GM12892 (cell line): ENCODE measurements around the gene HDHD2.
A peak's percentile ranks its signal among the peaks of the same experiment; 100 is the strongest.
"Not testable (repeated sequence)": the region's sequence is repeated elsewhere in the genome, so short reads cannot be mapped to it uniquely, and the experiment has no call there.

Source experiments
- DNase-seq: peaks from one replicate; pipeline ENCODE4 v3.0.0; 2011; ENCODE audit not compliant: insufficient read length
- FAIRE-seq: peaks from 2 replicates; lab custom pipeline; 2011; peaks lifted over from hg19 to GRCh38; lab: Jason Lieb, UNC
- POLR2A ChIP-seq: IDR thresholded peaks from 2 replicates; pipeline ENCODE4 v1.6.1; 2011; ENCODE audit warnings: low read depth, low read length, control low read depth
- POLR2AphosphoS5 ChIP-seq: IDR thresholded peaks from 2 replicates; pipeline ENCODE4 v1.6.1; 2011; ENCODE audit warnings: low read depth, low read length, control low read depth
- TAF1 ChIP-seq: IDR thresholded peaks from 2 replicates; pipeline ENCODE4 v1.6.1; 2011; ENCODE audit warnings: low read depth, mild to moderate bottlenecking, control low read depth, low read length, borderline replicate concordance

Gene HDHD2

DNA sequence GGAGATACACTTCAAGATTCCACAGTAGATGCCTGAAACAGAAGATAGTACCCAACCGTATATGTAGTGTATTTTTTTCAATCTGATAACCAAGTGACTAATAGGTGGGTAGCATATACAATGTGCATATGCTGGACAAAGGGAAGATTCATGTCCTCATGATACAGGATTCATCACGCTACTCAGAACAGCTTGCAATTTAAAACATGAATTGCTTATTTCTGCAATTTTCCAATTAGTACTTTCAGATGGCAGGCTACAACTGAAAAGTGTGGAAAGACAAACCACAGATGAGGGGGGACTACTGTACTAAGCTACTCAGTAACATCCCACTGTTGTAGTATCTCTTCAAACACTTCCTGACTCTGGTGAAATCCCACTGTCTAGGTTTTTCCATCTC, 22.2 kb upstream of the HDHD2 start:
- TF ChIP-seq TAF1: no peak
- TF ChIP-seq POLR2A: no peak
- TF ChIP-seq POLR2AphosphoS5: no peak
- FAIRE-seq (peak; percentile 33), DNase-seq (no peak)

DNA sequence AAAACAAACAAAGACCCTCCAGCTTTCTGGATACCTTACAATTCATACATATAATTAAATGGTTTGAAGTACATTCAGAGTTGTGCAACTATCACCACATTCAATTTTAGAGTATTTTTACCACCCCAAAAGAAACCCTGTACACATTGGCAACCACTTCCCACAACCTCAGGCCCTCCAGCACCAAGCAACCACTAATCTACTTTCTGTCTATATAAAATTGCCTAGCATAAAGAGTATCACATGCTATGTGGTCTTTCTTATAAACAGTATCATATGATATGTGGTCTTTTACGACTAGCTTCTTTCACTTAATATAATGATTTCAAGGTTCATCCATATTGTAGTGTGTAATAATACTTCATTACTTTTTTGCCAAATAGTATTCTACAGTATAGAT, 18.6 kb upstream of the HDHD2 start:
- no peak for TF ChIP-seq POLR2A
- no peak for TF ChIP-seq POLR2AphosphoS5
- no peak for TF ChIP-seq TAF1
- peak; percentile 30 for FAIRE-seq
- DNase-seq: no peak

DNA sequence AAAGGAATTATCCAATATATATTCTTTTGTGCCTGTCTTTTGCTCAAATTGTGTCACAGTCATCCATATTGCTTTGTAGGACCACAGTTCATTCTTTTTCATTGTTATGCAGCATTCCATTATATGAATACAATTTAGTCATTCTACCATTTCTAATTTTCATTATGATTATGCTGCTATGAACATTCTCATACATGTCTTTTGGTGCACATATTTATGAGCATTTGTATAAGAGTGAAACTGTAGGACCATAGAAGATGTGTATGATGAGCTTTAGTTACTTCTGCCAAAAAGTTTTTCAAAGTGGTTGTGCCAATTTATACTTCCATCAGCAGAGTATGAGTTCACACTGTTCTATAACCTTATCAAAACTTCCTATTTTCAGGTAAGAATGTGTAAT, 18.2 kb upstream of the HDHD2 start:
- no peak for DNase-seq
- TF ChIP-seq POLR2A (no peak), POLR2AphosphoS5 (no peak), TAF1 (no peak)
- no peak for FAIRE-seq

DNA sequence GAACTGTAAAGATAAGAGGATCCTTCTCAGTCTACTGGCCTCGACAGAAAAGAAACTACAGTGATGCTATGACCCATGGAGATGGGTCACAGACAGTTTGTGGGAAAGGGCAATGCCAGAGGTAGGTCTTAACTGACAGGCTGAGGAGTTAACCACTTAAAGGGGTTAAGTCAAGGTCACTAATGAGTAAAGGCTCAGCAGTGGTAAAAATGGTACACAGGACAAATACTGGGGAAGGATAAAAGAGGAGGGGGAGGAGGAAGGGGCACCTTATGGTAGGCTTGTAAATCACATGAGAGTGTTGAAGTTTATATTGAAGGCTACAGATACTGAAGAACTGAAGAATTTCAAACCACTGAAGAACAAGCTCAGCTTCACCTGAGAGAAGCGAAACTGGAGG, 16.0 kb upstream of the HDHD2 start:
- TF ChIP-seq POLR2AphosphoS5 (no peak), POLR2A (no peak), TAF1 (no peak)
- FAIRE-seq (peak; percentile 36), DNase-seq (no peak)

DNA sequence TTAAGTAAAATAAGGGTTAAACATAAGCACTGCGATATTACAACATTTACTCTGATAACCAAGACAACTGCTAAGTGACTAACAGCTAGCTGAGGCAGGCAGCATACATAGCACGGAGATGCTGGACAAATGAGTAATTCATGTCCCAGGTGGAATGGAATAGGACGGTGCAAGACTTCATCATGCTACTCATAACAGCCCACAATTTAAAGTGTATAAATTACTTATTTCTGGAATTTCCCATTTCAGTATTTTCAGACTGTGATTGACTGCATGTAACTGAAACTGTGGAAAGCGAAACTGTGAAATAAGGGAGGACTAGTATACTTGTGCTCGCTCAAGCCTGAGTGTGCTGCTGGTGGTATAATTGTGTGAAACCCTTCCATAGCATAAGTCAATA, 12.9 kb upstream of the HDHD2 start:
- FAIRE-seq (peak; percentile 63), DNase-seq (no peak)
- TF ChIP-seq POLR2AphosphoS5 (no peak), POLR2A (no peak), TAF1 (no peak)

DNA sequence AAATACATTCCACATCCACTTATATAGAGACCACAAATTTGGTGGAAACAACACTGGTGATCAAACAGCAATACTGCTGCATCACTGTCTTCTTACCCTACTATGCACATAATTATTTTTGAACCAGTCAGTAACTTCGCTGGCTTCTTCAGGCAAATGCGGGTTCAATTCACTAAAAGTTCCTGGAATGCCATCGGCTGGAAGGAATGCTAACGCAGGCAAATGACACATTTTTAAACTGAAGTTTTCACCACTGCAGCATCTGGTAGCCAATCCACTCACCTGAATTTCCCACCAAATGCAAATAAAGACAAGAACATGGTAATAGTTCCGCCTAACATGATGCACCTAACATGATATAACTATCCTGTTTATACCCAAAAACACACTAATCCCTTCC, 10.0 kb upstream of the HDHD2 start:
- no peak for FAIRE-seq
- no peak for DNase-seq
- TF ChIP-seq POLR2AphosphoS5 (no peak), TAF1 (no peak), POLR2A (no peak)

DNA sequence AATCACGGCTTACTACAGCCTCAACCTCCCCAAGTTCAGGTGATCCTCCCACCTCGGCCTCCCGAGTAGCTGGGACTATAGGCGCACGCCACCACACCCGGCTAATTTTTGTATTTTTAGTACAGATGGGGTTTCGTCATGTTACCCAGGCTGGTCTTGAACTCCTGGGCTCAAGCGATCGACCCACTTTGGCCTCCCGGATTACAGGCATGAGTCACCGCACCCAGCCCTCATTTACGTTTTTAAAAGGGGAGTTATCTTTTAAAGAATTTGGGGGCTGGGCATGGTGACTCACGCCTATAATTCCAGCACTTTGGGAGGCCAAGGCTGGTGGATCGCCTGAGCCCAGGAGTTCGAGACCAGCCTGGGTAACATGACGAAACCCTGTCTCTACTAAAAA, 8.1 kb upstream of the HDHD2 start:
- FAIRE-seq, DNase-seq: not testable (repeated sequence)

DNA sequence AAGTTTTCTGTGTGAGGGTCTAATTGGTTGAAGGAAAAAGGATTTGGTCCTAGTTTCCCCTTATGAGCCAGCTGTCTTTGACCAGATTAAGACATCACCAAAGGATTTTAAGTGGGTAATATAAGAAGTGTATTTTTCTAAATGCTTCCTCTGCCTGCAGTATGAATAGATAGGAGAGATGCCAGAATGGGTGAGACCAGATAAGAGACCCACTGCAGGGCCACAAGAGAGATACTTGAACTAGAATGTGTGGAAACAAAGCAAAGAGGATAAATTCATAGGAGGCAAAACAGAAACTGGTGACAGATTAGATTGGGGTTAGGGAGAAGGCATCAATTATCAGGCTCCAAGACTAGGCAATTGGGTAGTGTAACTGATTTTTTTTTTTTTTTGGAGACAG, 1.1 kb upstream of the HDHD2 start:
- FAIRE-seq: no peak
- no peak for DNase-seq
- no peak for TF ChIP-seq POLR2AphosphoS5
- TF ChIP-seq TAF1: no peak
- TF ChIP-seq POLR2A: no peak

DNA sequence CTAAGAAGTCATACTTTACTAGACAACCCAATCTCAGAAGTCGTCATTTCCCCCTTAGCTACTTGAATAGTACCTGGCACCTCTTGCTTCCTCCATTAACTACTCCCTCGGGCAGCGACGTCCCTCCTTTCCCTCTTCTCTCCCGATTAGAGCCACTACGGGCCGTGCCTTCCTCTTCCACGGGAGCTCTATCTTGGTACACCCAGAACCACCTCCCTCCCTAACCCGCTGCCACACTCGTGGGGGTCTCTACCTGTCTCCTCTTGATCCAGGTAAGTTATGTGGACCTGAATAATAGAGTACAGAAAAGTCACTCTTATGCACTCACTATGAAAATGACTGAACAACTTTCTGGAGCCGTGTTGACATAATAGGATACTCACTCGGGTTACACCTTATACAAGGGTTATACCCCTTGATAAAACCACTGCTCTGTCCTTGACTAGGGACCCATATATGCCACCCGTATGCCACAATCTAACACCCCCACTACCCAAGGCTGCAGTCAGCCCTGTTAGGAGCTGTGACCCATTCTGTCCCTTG, 595 bp upstream of the HDHD2 start:
- TF ChIP-seq POLR2AphosphoS5: no peak
- no peak for TF ChIP-seq POLR2A
- TF ChIP-seq TAF1: no peak
- FAIRE-seq (no peak), DNase-seq (no peak)

DNA sequence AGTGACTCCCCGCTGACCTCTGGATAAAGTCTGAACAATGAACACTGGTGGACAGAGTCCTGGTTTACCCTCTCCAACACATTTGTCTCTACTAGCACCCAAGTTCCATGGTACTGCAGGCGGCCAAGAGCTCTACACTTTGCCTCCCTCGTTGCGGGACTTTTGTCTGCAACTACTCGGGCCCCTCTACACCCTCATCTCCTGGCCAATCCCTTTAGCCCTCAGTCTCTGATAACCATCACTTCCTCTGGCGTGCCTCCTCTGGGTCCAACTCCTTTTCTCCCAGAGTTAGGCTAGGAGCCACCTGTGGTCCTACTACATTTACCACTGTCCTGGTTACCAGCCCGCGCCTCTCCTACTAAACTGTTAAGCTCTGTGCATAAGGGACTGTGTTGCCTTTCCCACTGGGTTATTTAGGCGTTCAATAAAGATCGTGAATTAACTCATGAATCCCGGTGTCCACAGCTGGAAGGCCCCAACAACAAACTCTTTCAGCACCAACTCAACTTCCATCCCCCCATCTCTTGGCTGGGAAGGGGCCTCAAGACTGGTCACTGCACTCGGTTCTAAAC, 757 bp downstream of the HDHD2 start:
- no peak for FAIRE-seq
- DNase-seq: no peak
- TF ChIP-seq POLR2A (no peak), POLR2AphosphoS5 (no peak), TAF1 (no peak)

DNA sequence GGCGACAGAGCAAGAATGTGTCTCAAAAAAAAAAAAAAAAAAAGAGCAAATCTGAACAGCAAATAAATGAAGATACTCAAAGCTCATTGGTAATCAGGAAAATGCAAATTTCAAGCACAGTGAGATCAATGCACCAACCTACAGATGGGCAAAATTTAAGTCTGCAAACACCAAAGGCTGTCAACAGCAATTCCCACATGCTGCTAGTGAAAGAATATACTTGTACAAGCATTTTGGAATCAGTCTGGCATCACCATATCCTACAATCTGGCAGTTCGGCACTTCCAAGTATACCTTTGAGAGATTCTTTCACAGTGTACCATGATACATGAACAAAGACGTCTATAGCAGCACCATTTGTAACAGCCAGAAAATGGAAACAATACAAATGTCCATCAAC, 4.1 kb downstream of the HDHD2 start:
- DNase-seq (no peak), FAIRE-seq (no peak)
- no peak for TF ChIP-seq POLR2A

DNA sequence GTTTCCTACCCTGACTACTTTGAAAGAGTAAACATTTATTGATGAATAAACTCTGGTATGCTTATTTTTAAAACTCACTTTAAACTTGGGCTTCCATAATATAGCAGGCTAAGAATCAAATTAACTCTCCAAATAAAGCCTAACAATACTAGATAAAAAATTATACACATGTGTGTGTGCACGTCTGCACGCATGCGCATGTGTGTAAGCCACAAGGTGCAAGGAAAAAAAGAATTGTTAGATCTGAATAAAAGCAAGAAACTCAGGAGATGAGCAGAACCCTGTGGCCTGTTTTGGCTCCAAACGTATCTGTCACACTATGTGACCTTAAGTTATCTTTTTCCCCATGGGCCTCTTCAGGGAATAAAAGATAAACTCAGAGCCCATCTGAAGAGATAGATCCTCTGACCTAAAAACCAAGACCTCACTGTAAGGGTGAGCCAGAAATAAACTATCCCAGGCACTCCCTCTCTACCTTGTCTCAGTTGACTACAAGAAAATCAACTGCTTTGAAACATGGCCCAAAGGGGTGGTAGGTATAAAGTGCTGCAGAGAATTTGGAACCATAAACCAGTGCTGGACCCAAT, 6.3 kb downstream of the HDHD2 start:
- no peak for DNase-seq
- TF ChIP-seq POLR2A (no peak), POLR2AphosphoS5 (no peak), TAF1 (no peak)
- FAIRE-seq: no peak
